GM18498 (cell line): ENCODE results near the gene MAPT.
"Not testable (repeated sequence)": the region's sequence is repeated elsewhere in the genome, so short reads cannot be mapped to it uniquely, and the experiment has no call there.

ENCODE experiments used
- ATAC-seq: cut with Tn5 transposase; IDR thresholded peaks from one replicate; pipeline ENCODE4 v1.9.1; 2021; ENCODE audit warnings: mild to moderate bottlenecking, moderate library complexity; ENCODE audit not compliant: unreplicated experiment

MAPT gene

DNA sequence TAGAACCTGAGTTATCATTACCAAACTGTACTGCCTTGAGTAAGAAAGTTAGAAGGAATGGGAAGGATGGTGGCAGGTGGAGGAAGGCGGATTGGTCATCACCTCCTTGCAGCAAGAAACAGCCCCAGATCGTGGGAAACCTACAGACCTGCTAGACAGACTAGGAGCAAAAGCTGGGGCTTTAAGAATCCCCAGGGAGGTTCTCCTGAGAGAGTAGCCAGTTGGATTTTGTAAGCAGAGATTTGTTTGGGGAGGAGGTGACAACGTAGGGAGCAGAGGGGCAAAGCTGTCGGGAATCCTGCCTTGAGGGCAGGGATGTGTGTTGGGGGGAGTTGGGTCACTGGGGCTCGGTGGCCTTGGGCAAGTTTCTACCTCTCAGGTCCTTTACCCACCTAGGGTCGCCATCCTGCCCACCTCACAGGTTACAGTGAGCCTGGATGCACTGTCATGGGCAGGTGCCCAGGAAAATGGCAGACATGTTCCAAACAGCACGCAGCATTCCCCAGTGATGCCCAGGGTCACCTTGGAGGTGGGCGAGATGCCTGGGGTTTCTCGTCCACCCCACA lies 55.5 kb downstream of the MAPT start:
- no peak for ATAC-seq

DNA sequence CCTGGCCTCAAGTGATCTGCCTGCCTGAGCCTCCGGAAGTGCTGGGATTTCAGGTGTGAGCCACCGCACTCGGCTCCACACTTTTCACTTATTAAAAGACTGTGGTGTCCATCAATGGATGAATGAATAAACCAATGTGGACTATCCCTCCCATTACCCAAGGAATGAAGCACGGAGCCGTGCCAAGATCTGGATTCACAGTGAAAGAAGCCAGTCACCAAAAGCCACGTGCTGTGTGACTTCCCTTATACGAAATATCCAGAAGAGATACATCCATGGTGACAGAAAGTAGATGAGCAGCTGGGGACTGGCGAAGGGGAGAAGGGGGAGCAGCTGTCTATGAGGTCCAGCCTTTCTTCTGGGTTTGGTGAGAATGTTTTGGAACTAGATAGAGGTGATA lies 56.5 kb downstream of the MAPT start:
- ATAC-seq: no peak

DNA sequence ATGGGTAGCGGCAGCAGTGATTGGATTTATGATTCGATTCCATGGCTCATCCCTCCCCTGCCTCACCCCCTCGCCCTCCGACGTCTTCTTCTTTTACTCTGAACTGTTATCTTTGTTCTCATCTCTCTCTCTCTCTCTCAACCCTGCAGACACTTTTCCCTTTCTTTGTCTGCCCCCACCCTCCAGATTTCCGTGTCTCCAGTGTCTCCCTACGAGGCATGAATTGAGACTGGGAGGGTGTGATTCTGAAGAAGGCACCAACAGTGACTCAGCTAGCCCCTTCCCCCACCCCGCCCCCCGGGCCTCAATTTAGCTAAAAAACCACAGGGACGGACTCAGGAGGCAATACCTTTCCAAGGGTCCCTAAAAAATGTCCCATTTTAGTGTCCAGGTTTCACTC lies 57.0 kb downstream of the MAPT start:
- ATAC-seq: no peak

DNA sequence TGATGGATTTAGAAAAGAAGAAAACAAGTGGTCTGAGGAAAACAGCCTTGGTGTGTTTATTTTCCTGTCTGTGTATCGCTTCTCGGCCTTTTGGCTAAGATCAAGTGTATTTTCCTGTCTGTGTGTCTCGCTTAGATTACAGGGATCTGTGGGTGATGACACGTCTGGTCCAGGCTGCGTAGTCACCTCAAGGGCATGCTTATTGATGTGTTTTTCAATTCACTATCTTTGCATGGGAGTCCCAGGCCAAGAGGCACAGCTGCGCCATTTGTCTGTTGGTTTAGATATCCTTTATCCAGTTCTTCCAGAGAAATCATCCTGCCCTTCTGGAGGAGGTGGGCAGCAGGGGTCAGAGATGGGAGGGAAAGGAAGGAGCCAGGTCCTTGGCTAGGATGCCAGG lies 57.6 kb downstream of the MAPT start:
- no peak for ATAC-seq

DNA sequence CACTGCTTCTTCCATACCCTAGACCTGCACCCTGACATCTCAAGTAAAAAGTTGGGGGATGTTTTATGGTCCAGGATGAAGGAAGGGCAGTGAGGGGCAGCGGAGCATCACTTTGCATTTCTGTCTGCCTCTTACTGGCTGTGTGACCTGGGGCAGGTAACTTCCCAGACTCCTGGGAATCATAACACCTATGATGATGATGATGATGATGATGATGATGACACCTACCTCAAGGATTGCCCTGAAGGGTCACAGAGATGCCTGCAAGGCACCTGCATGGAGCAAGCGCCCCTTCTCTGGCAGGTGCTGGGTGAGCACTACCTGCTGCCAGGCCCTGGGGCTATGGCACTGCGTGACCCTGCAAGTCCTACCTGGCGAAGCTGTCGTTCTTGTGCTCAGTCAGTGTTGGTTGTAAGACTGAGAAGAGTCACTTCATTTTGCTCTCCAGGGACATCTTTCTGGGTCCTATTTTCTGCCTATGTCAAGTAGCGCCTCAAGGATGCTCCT lies 58.5 kb downstream of the MAPT start:
- no peak for ATAC-seq

DNA sequence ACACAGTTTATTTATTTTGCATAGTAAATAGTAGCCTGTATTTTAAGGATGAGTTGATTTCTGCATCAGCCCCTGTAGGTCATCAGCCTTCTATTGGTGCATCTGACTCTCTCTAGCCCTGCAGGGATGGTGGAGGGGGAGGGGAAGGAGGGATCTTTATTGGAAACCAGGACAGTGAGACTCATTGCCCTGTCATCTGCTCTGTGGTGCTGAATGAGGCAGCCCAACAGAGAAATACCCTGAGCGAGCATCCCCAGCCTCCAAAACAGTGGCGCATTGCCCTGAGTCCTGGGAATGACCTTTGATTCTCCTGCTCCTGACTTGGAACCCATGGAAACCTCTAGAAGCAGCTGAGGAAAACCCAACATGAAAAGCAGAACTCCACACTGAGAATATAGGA lies 59.2 kb downstream of the MAPT start:
- ATAC-seq: no peak

DNA sequence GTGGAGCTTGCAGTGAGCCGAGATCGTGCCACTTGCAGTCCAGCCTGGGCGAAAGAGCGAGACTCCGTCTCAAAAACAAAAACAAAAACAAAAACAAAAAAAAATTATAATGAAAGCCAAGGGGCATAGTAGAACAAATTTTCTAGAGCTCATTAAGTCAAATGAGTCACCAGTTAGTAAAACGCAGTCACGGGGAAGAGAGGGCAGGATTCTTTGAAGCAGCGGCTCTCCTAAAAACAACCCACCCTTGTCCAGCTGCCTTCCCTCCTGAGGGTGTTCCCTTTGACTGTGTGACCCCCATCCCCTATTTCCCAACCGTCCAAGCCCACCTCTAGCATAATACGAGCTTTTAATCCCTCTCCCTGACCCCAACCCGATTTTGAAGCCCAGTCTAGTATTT lies 60.6 kb downstream of the MAPT start:
- no peak for ATAC-seq

DNA sequence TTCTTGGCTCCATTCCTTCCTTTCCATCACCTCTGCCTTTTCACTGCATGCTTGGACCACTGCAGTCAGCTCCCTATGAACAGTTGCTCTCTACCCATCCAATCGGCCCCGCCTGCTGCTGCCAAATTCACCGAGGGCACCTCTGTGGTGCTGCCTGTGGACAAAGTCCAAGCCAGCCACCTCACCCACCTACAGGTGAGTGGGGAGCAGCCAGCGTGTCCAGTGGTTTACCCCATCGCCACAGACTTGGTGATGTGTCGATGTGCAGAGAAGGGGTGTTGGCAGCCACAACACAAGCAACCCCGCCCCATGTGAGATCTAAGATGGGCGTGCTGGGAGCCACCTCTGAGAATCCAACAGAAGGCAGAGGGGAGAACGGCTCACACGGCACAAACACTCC lies 61.0 kb downstream of the MAPT start:
- ATAC-seq: no peak

DNA sequence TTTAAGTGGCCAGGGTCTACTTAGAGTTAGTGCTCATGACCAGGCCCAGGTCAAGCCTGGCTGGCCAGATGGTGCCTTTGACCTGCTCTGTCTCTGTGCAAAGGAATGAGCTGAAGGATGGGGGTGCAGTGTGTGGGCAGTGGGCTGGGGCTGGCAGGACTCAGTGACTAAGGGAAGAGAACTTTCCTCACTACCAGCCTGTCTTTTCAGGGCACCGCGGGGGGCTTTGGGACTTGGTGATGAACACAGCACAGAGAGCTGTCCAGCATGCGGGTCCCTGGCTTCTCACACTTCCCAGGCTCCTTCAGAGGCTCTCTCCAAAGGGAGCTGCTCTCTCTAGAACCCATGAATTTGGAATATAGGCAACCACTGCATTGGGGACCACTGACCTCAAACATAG lies 61.7 kb downstream of the MAPT start:
- ATAC-seq: no peak

DNA sequence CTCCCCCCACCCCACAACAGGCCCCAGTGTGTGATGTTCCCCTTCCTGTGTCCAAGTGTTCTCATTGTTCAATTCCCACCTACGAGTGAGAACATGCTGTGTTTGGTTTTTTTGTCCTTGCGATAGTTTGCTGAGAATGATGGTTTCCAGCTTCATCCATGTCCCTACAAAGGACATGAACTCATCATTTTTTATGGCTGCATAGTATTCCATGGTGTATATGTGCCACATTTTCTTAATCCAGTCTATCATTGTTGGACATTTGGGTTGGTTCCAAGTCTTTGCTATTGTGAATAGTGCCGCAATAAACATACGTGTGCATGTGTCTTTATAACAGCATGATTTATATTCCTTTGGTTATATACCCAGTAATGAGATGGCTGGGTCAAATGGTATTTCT lies 62.4 kb downstream of the MAPT start:
- ATAC-seq: not testable (repeated sequence)

DNA sequence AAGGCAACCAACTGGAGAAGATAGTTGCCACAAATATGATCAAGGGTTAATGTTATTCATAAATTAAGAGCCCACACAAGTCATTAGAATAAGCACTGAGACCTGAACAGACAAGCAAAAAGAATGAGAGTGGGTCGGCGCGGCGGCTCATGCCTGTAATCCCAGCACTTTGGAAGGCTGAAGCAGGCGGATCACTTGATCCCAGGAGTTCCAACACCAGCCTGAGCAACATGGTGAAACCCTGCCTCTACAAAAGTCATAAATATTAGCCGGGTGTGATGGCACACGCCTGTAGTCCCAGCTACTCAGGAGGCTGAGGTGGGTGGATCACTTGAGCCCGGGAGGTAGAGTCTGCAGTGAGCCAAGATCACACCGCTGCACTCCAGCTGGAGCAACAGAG lies 64.0 kb downstream of the MAPT start:
- no peak for ATAC-seq

DNA sequence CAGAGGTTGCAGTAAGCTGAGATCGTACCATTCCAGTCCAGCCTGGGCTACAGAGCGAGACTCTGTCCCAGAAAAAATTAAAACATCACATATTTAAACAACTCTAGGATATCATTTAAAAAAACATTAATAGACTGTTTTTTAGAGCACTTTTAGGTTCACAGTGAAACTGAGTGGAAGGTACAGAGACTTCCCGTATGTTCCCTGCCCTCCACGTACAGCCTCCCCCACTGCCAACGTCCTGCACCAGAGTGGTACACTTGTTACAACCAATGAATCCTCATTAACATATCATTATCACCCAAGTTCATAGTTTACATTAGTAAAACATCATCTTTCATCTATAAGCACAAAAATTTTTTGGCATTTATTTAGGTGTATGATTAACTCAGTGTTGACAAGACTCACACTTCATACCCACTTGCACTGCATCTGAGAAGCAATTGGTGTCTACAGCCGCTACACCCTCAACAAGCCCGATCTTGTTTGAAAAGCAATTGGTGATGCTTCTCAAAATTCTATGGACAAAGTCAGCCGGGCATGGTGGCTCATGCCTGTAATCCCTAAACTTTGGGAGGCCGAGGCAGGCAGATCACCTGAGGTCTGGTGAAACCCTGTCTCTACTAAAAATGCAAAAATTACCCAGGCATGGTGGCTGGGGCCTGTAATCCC lies 64.8 kb downstream of the MAPT start:
- no peak for ATAC-seq

DNA sequence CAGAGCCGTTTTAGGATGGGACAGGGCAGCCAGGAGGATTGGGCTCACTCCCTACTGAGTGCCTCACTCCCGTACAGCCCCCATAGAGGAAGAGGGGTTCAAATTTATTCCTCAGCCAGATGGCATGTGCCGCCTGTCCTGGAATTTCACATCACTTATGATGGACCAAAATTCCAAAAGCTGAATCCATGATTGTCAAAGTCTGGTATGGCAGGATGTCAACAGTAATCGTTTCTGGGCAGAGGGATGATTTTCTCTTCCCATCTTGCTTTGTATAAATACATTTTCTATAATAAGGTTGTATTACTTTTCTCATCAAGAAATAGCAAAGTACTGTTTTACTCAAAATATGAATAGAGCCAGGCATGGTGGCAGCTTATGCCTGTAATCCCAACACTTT lies 66.0 kb downstream of the MAPT start:
- no peak for ATAC-seq

DNA sequence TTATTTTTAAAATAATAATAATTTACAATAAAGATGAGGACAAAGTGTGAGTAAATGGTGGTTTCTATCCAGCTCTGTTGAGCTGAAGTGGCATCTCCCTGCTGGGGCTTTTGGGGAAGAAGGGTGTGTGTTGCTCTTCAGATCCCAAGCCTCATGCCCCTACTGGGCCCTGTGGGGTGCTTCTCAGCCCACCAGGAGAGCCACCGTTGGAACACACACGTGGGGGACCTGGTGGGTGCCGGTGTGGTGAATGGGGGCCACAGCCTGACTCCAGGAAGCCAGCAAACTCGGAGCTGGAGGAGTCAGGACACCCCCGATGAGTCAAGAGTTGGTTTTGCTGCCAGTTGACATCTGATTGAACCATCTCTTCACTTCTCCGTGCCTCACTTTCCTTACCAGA lies 66.9 kb downstream of the MAPT start:
- ATAC-seq: no peak

DNA sequence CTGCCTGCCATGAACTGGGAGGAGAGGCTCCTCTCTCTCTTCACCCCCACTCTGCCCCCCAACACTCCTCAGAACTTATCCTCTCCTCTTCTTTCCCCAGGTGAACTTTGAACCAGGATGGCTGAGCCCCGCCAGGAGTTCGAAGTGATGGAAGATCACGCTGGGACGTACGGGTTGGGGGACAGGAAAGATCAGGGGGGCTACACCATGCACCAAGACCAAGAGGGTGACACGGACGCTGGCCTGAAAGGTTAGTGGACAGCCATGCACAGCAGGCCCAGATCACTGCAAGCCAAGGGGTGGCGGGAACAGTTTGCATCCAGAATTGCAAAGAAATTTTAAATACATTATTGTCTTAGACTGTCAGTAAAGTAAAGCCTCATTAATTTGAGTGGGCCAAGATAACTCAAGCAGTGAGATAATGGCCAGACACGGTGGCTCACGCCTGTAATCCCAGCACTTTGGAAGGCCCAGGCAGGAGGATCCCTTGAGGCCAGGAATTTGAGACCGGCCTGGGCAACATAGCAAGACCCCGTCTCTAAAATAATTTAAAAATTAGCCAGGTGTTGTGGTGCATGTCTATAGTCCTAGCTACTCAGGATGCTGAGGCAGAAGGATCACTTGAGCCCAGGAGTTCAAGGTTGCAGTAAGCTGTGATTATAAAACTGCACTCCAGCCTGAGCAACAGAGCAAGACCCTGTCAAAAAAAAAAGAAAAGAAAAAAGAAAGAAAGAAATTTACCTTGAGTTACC lies 68.0 kb downstream of the MAPT start:
- ATAC-seq: no peak

DNA sequence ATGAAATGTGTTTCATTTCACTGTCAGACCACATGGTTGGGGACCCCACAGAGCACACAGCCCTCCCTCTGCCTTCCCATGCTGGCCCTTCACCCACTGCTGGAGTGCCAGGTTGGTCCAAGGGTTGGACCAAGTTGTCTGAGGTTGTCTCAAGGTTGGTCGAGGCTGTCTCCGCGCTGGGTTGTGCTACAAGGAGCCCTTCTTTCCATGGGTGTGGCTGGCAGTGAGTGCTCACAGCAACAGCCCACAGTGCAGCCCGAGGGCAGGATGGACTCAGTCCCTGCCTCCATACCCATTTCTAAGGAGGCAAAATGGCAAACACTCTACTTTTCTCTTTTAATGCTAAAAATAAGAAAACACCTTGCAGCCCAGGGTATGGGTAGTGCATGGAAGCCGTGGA lies 68.9 kb downstream of the MAPT start:
- ATAC-seq: no peak

DNA sequence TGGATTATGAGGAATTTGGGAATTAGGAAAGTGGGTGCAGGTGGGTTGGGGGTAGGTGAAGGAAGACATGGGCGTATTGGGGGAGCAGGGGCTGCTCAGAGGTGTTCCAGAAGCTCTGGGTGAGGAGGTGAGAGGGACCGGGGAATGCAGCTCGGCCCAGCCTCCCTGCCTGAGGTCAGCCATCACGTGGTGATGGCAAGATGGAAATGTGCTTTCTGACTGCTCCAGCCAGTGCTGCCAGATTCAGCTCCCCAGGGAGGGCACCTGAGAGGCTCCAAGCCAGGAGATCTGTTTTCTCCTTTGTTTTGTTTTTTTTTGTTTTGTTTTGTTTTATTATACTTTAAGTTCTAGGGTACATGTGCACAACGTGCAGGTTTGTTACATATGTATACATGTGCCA lies 69.5 kb downstream of the MAPT start:
- no peak for ATAC-seq

DNA sequence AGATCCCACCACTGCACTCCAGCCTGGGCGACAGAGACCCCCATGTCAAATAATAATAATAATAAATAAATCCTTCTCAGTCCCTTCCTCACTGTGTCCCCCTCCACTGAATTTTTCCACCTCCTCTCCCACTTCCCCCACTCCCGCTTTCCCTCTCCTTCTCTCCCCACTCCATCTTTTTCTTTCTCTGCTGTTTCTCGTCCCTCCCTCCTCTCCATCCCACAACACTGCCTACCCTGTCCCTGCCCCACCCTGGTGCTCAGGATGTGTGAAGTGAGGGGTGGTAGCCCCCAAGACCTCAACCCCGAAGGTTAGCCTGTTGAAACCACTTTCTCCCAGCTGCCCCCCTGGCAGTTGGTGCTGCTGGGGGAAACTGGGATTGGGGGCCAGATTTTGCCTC lies 70.3 kb downstream of the MAPT start:
- ATAC-seq: no peak

DNA sequence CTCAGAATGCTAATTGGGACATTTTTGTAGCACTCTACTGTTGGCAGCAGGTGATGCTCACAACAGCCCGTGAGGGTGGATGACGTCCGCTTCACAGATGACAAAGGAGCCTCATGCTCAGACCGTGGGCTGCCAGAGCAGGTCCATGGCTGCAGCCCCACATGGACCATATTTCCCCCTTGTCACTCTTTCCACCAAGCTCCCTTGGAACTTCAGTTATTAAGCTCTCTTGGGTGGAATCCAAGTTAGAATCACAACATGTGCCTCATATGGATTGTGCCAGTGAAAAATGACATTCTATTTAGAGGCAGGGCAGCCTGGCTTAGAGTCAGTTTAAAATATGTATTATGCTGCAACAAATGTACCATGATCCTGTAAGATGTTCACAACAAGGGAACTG lies 71.5 kb downstream of the MAPT start:
- ATAC-seq: no peak

DNA sequence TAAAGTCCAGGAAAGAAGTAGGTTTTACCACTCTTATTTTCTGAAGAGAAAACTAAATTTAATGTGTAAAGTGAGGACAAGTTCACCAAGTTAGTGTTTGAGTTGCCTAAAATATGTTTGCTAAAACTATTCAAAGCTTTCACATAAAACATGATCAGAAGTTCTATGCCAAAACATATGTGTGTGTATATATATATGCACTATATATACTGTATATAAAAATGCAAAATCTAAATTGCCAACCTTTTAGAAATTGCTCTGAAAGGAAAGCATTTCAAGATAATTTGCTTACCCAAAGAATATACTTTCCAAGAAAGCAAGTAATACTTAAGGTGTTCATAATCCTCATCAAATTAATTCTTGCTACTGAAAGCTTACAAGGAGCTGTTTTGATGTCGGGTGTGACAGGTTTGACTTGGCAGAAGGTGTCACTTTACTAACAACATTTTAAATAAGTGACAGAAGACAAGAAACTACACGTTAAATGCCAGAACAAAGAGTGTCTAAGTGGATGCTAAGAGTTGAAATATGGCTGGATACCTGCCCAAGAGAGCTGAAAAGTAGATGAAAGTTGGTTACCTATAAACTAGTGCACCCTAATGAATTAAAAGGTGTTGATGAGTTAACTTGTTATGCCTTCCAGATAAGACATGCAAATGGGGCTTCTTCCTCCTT lies 72.4 kb downstream of the MAPT start:
- no peak for ATAC-seq

DNA sequence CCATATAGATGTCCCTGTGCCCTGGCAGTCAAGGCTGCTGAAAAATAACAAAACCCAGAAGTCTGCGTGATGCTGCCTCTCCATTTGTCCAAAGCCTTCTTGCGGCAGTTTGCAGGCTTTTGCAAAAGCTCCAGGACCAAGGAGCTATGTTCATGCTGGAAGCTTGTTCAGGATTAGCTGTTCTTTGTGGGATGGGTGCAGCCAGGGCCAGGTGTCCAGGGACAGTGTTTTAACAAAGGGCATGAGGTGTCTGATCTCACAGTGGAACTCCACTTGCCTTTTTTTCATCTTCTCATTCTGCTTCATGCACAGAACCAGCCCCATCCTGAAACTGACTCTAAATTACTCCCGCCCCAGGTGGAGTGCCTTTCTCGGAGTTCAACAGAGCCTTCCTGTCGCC lies 73.0 kb downstream of the MAPT start:
- no peak for ATAC-seq

DNA sequence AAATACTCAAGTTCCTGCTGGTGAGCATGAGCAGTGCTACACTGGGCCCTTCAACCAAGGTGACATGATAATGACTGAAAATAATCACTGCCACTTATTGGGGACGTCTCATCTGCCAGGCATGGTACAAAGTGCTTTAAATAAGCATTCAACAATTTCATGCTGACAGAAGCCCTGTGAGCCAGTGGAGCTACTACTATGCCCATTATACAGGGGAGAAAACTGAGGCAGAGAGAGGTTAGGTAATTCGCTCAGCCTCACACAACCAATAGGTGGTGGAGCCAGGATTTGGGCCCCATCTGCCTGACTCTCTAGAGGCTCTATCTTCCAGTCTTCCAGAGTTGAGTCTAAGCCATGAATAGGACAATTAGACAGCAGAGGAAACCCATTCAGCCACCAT lies 74.4 kb downstream of the MAPT start:
- no peak for ATAC-seq
